H1 (cell line): ENCODE measurements around the gene TMEM258. TPM values are rescaled to one million over a fixed set of nuclear protein-coding genes. Genes with fewer than 3 reads are reported as not detected.

ENCODE experiments used
- ASH2L ChIP-seq: fragments of 200-600, 300-600 bp; sonication (generic); IDR thresholded peaks from one replicate; pipeline ENCODE4 v1.7.1; 2017; ENCODE audit warnings: low read length
- BCL11A ChIP-seq, 2 experiments: IDR thresholded peaks; one replicate each; pipeline ENCODE4 v1.6.1; 2011; ENCODE audit warnings: low read depth in 2 of 2, low read length in 2 of 2, mild to moderate bottlenecking in 2 of 2
- CBX5 ChIP-seq: fragments of 300-800, 300-1000 bp; sonication (generic); IDR thresholded peaks from 2 replicates; pipeline ENCODE4 v1.7.1; 2016; ENCODE audit warnings: antibody characterized with exemption, low read length, low read depth
- CTCF ChIP-seq, 3 experiments: IDR thresholded peaks; 1 replicate in 2 of 3; 2 replicates in 1 of 3; pipeline versions ENCODE4 v1.5.1 to v1.6.1; 2011; ENCODE audit warnings: low read length in 3 of 3, mild to moderate bottlenecking in 3 of 3, inconsistent platforms in 2 of 3, low read depth in 1 of 3, moderate library complexity in 1 of 3; ENCODE audit not compliant: insufficient read depth in 1 of 3; ENCODE audit errors: control extremely low read depth in 1 of 3
- E2F6 ChIP-seq: IDR thresholded peaks from 2 replicates; pipeline ENCODE4 v1.6.1; 2012; ENCODE audit warnings: inconsistent platforms
- GABPA ChIP-seq: IDR thresholded peaks from 2 replicates; pipeline ENCODE4 v1.6.1; 2011; ENCODE audit warnings: mild to moderate bottlenecking, low read length, moderate library complexity, borderline replicate concordance; ENCODE audit not compliant: insufficient read depth
- KDM1A ChIP-seq: fragments of 200-600, 300-600 bp; sonication (generic); IDR thresholded peaks from 2 replicates; pipeline ENCODE4 v1.7.1; 2016; ENCODE audit warnings: mild to moderate bottlenecking, low read length, borderline replicate concordance
- POLR2AphosphoS5 ChIP-seq: IDR thresholded peaks from 2 replicates; pipeline ENCODE4 v1.6.1; 2011; ENCODE audit warnings: low read depth, low read length
- RAD21 ChIP-seq, 2 experiments: IDR thresholded peaks in 1 of 2; conservative IDR thresholded peaks in 1 of 2; 2 replicates each; pipeline ENCODE4 v1.6.1; 2011; ENCODE audit warnings: low read depth in 2 of 2, low read length in 2 of 2, improper control_type of control experiment in 1 of 2, inconsistent platforms in 1 of 2, mild to moderate bottlenecking in 1 of 2, moderate library complexity in 1 of 2
- RNF2 ChIP-seq: fragments of 200-900, 300-1000 bp; sonication (generic); IDR thresholded peaks from 2 replicates; pipeline ENCODE4 v1.7.1; 2016; ENCODE audit warnings: borderline replicate concordance, low read depth, mild to moderate bottlenecking, antibody characterized with exemption, low read length; ENCODE audit not compliant: poor library complexity, severe bottlenecking; ENCODE audit errors: missing control alignments
- SAP30 ChIP-seq: fragments of 300-600 bp; sonication (generic); IDR thresholded peaks from 2 replicates; pipeline ENCODE4 v1.7.1; 2012; ENCODE audit warnings: low read length, moderate library complexity, mild to moderate bottlenecking, inconsistent platforms; ENCODE audit not compliant: insufficient read depth, insufficient replicate concordance
- SIN3A ChIP-seq, 2 experiments: IDR thresholded peaks in 1 of 2; conservative IDR thresholded peaks in 1 of 2; 2 replicates each; pipeline ENCODE4 v1.6.1; 2011 to 2012; ENCODE audit warnings: low read length in 2 of 2, improper control_type of control experiment in 1 of 2, low read depth in 1 of 2, mild to moderate bottlenecking in 1 of 2
- SIX5 ChIP-seq: IDR thresholded peaks from 2 replicates; pipeline ENCODE4 v1.6.1; 2011; ENCODE audit warnings: mild to moderate bottlenecking, low read depth, low read length
- SP1 ChIP-seq: IDR thresholded peaks from 2 replicates; pipeline ENCODE4 v1.6.1; 2011; ENCODE audit warnings: low read depth, low read length
- TAF1 ChIP-seq: IDR thresholded peaks from 2 replicates; pipeline ENCODE4 v1.6.1; 2011; ENCODE audit warnings: mild to moderate bottlenecking, low read depth, low read length
- TCF12 ChIP-seq: IDR thresholded peaks from 2 replicates; pipeline ENCODE4 v1.6.1; 2011; ENCODE audit warnings: low read depth, mild to moderate bottlenecking, low read length
- ZNF274 ChIP-seq: IDR thresholded peaks from 2 replicates; pipeline ENCODE4 v1.7.0; 2012; ENCODE audit warnings: low read length, borderline replicate concordance; ENCODE audit errors: extremely low read depth
- polyA plus RNA-seq, 7 experiments: library from polyadenylated mRNA; depleted of rRNA in 3 of 7; stranded (reverse) in 5 of 7; unstranded in 2 of 7; fragments of >200 nt in 5 of 7; fragments of 200-250 nt in 2 of 7; gene quantifications; 1 replicate in 5 of 7; 2 replicates in 1 of 7; 4 replicates in 1 of 7; pipeline versions ENCODE4 v1.2.1 to v1.2.3, GENCODE V29; 2011 to 2013; ENCODE audit warnings: missing spikeins in 2 of 7, mixed read lengths in 2 of 7
- total RNA-seq: library from RNA; stranded (reverse); fragmentation: NEBNext Ultra II Directional; extraction: Animal tissue kit (Norgen Biotek cat#: 25700); gene quantifications from 2 replicates; pipeline ENCODE4 v1.2.1, GENCODE V29; 2021

TMEM258 gene
- total and polyA plus RNA-seq, 2 of the 8 experiments (the other 6 are each of a cell fraction or from before 2014, with no cell fraction given): 186 to 759 TPM

GRCh38 chr11:61814247-61814957, 22.0 kb upstream of the TMEM258 start (continued):
- TF ChIP-seq SIX5 (no peak), POLR2AphosphoS5 (no peak; the same call in 1 of the 2 replicates), E2F6 (no peak), CTCF (IDR thresholded peaks at IDR 0.05; ENCODE audit: control extremely low read depth in 1 of 3, insufficient read depth in 1 of 3, low read depth in 1 of 3, low read length in 3 of 3) (no peak), GABPA (no peak), CBX5 (no peak), KDM1A (no peak), BCL11A (IDR thresholded peaks at IDR 0.05; ENCODE audit: low read depth in 2 of 2, low read length in 2 of 2) (no peak), SIN3A (conservative IDR thresholded peaks at IDR 0.05 in 1 of 2, IDR thresholded peaks at IDR 0.05 in 1 of 2; ENCODE audit: low read depth in 1 of 2, low read length in 2 of 2) (no peak), SP1 (peak; percentile 68; the same call in 1 of the 2 replicates), RNF2 (no peak), ASH2L (no peak), TAF1 (peak; percentile 41), RAD21 (IDR thresholded peaks at IDR 0.05 in 1 of 2, conservative IDR thresholded peaks at IDR 0.05 in 1 of 2; ENCODE audit: low read depth in 2 of 2, low read length in 2 of 2) (no peak), SAP30 (no peak), ZNF274 (no peak), TCF12 (no peak)
